Fibroblast of lung (primary cell): ENCODE results near the gene MACROD2. TPM values are rescaled to one million over a fixed set of nuclear protein-coding genes. Genes with fewer than 3 reads are reported as not detected.

Experiments
- DNase-seq, 2 donors: peaks; one replicate each; pipeline versions ENCODE4 v3.0.0 to v3.0.0-alpha.2; 2010; ENCODE audit warnings: low read depth in 2 of 2
- H2AFZ ChIP-seq: 2 replicates; pipeline ENCODE4 v1.5.1; 2012; ENCODE audit warnings: low read length, control low read depth, inconsistent platforms
- H3K27ac ChIP-seq: 2 replicates; pipeline ENCODE4 v1.5.1; 2011; ENCODE audit warnings: low read length, control low read depth; ENCODE audit not compliant: insufficient read depth
- H3K27me3 ChIP-seq: 2 replicates; pipeline ENCODE4 v1.5.1; 2011; ENCODE audit warnings: mild to moderate bottlenecking, low read length; ENCODE audit not compliant: control insufficient read depth, insufficient read depth
- H3K36me3 ChIP-seq: 2 replicates; pipeline ENCODE4 v1.5.1; 2011; ENCODE audit warnings: low read length; ENCODE audit not compliant: control insufficient read depth, insufficient read depth
- H3K4me1 ChIP-seq: 2 replicates; pipeline ENCODE4 v1.5.1; 2011; ENCODE audit warnings: low read length; ENCODE audit not compliant: control insufficient read depth, insufficient read depth; ENCODE audit errors: extremely low read depth
- H3K4me2 ChIP-seq: 2 replicates; pipeline ENCODE4 v1.5.1; 2011; ENCODE audit warnings: low read length, control low read depth; ENCODE audit not compliant: insufficient read depth; ENCODE audit errors: extremely low read depth
- H3K4me3 ChIP-seq, 4 experiments: fragments of 200-600 bp in 1 of 4; sonication (generic) in 1 of 4; replicated peaks in 1 of 4; 2 replicates each; pipeline ENCODE4 v1.5.1; 2011 to 2016; ENCODE audit warnings: low read length in 4 of 4, low read depth in 3 of 4, mild to moderate bottlenecking in 3 of 4, control low read depth in 2 of 4, inconsistent platforms in 1 of 4, mixed read lengths in 1 of 4; ENCODE audit not compliant: insufficient read depth in 1 of 4; ENCODE audit errors: control extremely low read depth in 1 of 4
- H3K79me2 ChIP-seq: 2 replicates; pipeline ENCODE4 v1.5.1; 2012; ENCODE audit warnings: mild to moderate bottlenecking, low read length, inconsistent platforms; ENCODE audit not compliant: control insufficient read depth, insufficient read depth
- H3K9ac ChIP-seq: 2 replicates; pipeline ENCODE4 v1.5.1; 2011; ENCODE audit warnings: mild to moderate bottlenecking, low read length, control low read depth; ENCODE audit not compliant: insufficient read depth
- H3K9me3 ChIP-seq: 2 replicates; pipeline ENCODE4 v1.5.1; 2012; ENCODE audit warnings: low read depth, low read length; ENCODE audit not compliant: control insufficient read depth, insufficient read depth
- H4K20me1 ChIP-seq: 2 replicates; pipeline ENCODE4 v1.5.1; 2011; ENCODE audit warnings: low read length; ENCODE audit not compliant: control insufficient read depth, insufficient read depth; ENCODE audit errors: extremely low read depth
- CTCF ChIP-seq, 2 donors: IDR thresholded peaks in 1 of 2; conservative IDR thresholded peaks in 1 of 2; 1 replicate in 1 of 2; 2 replicates in 1 of 2; pipeline ENCODE4 v1.5.1; 2011 to 2012; ENCODE audit warnings: low read length in 2 of 2, control low read depth in 1 of 2, inconsistent platforms in 1 of 2, low read depth in 1 of 2, mild to moderate bottlenecking in 1 of 2
- EZH2 ChIP-seq: IDR thresholded peaks from 2 replicates; pipeline ENCODE4 v1.5.1; 2012; ENCODE audit warnings: low read length, control low read depth, mild to moderate bottlenecking; ENCODE audit errors: missing control alignments
- polyA plus RNA-seq, 2 donors: library from polyadenylated mRNA; depleted of rRNA in 1 of 2; stranded (reverse) in 1 of 2; unstranded in 1 of 2; fragments of >200 nt; gene quantifications; 2 replicates each; pipeline ENCODE4 v1.2.1, GENCODE V29; 2011 to 2012; ENCODE audit warnings: missing spikeins in 1 of 2
- total RNA-seq: library from RNA; depleted of rRNA; stranded (reverse); fragments of >200 nt; gene quantifications from 2 replicates; pipeline ENCODE4 v1.2.1, GENCODE V29; 2014

Gene MACROD2
- total and polyA plus RNA-seq, 2 donors (not counting 1 experiment from before 2014, with no cell fraction given): 0.54 to 1.7 TPM

- DNase-seq: no peak
- no peak for TF ChIP-seq CTCF (conservative IDR thresholded peaks at IDR 0.05 in 1 of 2, IDR thresholded peaks at IDR 0.05 in 1 of 2; ENCODE audit: low read depth in 1 of 2, low read length in 2 of 2)
- no peak for TF ChIP-seq EZH2
- Histone ChIP-seq H4K20me1 (no peaks in the 10 kb centered on the region), H3K36me3 (no peaks in the 10 kb centered on the region), H3K4me3 (no peak overlapping the region), H3K27ac (no peak overlapping the region), H3K27me3 (no peaks in the 10 kb centered on the region), H3K4me2 (no peak overlapping the region), H3K79me2 (no peaks in the 10 kb centered on the region), H3K9ac (no peak overlapping the region), H2AFZ (no peak overlapping the region), H3K4me1 (no peaks in the 10 kb centered on the region), H3K9me3 (no peaks in the 10 kb centered on the region)
These were observed 914.8 kb downstream of the MACROD2 start for GRCh38 chr20:14910126-14910525.

- Histone ChIP-seq H3K27me3 (no peaks in the 10 kb centered on the region), H3K4me3 (no peak overlapping the region), H3K9ac (no peak overlapping the region), H4K20me1 (no peaks in the 10 kb centered on the region), H3K79me2 (no peaks in the 10 kb centered on the region), H3K9me3 (no peaks in the 10 kb centered on the region), H3K4me2 (no peak overlapping the region), H3K27ac (no peak overlapping the region), H2AFZ (no peak overlapping the region), H3K4me1 (no peaks in the 10 kb centered on the region), H3K36me3 (no peaks in the 10 kb centered on the region)
- DNase-seq: no peak
- no peak for TF ChIP-seq EZH2
- no peak for TF ChIP-seq CTCF (conservative IDR thresholded peaks at IDR 0.05 in 1 of 2, IDR thresholded peaks at IDR 0.05 in 1 of 2; ENCODE audit: low read depth in 1 of 2, low read length in 2 of 2)
These were observed 918.7 kb downstream of the MACROD2 start for GRCh38 chr20:14913896-14914620.

GRCh38 chr20:14914633-14915032, 919.3 kb downstream of the MACROD2 start:
- Histone ChIP-seq H3K27ac (no peak overlapping the region), H3K9ac (no peak overlapping the region), H3K79me2 (no peaks in the 10 kb centered on the region), H3K27me3 (no peaks in the 10 kb centered on the region), H3K4me2 (no peak overlapping the region), H3K4me1 (no peaks in the 10 kb centered on the region), H3K36me3 (no peaks in the 10 kb centered on the region), H3K9me3 (no peaks in the 10 kb centered on the region), H2AFZ (no peak overlapping the region), H4K20me1 (no peaks in the 10 kb centered on the region), H3K4me3 (no peak overlapping the region)
- TF ChIP-seq CTCF (conservative IDR thresholded peaks at IDR 0.05 in 1 of 2, IDR thresholded peaks at IDR 0.05 in 1 of 2; ENCODE audit: low read depth in 1 of 2, low read length in 2 of 2) (no peak), EZH2 (no peak)
- no peak for DNase-seq
